Type B pancreatic cell (in vitro differentiated cells): ENCODE measurements around the gene GRIK2. TPM values are rescaled to one million over a fixed set of nuclear protein-coding genes. Genes with fewer than 3 reads are reported as not detected.

ENCODE experiments used
- DNase-seq: peaks from one replicate; pipeline ENCODE4 v3.0.0; 2021; ENCODE audit warnings: mixed read lengths; ENCODE audit not compliant: unreplicated experiment; ENCODE audit errors: extremely low spot score
- H3K27ac Mint-ChIP-seq: 2 replicates; pipeline ENCODE4 v1.8.0; 2021; ENCODE audit warnings: mild to moderate bottlenecking, mixed read lengths
- H3K27me3 Mint-ChIP-seq: 2 replicates; pipeline ENCODE4 v1.8.0; 2021; ENCODE audit warnings: mixed read lengths
- H3K36me3 Mint-ChIP-seq: 2 replicates; pipeline ENCODE4 v1.8.0; 2021; ENCODE audit warnings: mixed read lengths
- H3K4me1 Mint-ChIP-seq: one replicate; pipeline ENCODE4 v1.8.0; 2021; ENCODE audit warnings: mixed read lengths; ENCODE audit not compliant: unreplicated experiment
- H3K4me3 Mint-ChIP-seq: 2 replicates; pipeline ENCODE4 v1.8.0; 2021; ENCODE audit warnings: mild to moderate bottlenecking, mixed read lengths
- H3K9me3 Mint-ChIP-seq: 2 replicates; pipeline ENCODE4 v1.8.0; 2021; ENCODE audit warnings: mixed read lengths
- total RNA-seq: library from RNA; stranded (reverse); gene quantifications from 2 replicates; pipeline ENCODE4 v1.2.1, GENCODE V29; 2021; ENCODE audit warnings: low replicate concordance
- TF ChIP-seq, protein P1 (sequence below): fragments of 200-600 bp; sonication (generic); conservative IDR thresholded peaks from 2 replicates; pipeline ENCODE4 v1.5.0; 2021; ENCODE audit warnings: antibody characterized with exemption, mild to moderate bottlenecking

GRIK2 gene
- total RNA-seq, 1 donor from 2014 or later: 4.8 TPM

GRCh38 chr6:101509536-101509935 is 116.0 kb downstream of the GRIK2 start:
- H3K4me3 Mint-ChIP-seq: no peak overlapping the region
- H3K36me3 Mint-ChIP-seq: no peaks in the 10 kb centered on the region
- TF ChIP-seq, protein P1, sequence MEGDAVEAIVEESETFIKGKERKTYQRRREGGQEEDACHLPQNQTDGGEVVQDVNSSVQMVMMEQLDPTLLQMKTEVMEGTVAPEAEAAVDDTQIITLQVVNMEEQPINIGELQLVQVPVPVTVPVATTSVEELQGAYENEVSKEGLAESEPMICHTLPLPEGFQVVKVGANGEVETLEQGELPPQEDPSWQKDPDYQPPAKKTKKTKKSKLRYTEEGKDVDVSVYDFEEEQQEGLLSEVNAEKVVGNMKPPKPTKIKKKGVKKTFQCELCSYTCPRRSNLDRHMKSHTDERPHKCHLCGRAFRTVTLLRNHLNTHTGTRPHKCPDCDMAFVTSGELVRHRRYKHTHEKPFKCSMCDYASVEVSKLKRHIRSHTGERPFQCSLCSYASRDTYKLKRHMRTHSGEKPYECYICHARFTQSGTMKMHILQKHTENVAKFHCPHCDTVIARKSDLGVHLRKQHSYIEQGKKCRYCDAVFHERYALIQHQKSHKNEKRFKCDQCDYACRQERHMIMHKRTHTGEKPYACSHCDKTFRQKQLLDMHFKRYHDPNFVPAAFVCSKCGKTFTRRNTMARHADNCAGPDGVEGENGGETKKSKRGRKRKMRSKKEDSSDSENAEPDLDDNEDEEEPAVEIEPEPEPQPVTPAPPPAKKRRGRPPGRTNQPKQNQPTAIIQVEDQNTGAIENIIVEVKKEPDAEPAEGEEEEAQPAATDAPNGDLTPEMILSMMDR: no peak
- no peak for DNase-seq
- H3K27me3 Mint-ChIP-seq: no peaks in the 10 kb centered on the region
- H3K9me3 Mint-ChIP-seq: no peaks in the 10 kb centered on the region
- H3K4me1 Mint-ChIP-seq: no peaks in the 10 kb centered on the region
- H3K27ac Mint-ChIP-seq: no peak overlapping the region

DNA sequence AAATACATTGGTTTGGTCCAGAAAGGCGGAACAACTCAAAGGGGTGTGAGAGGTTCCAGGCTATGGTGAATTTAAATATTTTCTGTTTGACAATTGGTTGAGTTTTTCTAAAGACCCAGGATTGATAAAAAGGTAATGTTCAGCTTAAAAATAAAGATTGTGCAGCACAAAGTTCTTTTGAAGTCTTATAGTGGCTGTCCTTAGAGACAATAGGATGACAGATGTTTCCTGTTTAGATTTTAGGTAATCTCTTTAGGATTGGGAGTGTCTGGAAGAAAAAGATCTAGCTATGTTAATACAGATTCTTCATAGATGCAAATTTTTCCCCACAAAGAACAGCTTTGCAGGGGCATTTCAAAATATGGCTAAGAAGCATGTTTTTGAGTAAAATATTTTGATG is 119.7 kb downstream of the GRIK2 start:
- no peak for DNase-seq
- Mint-ChIP-seq H3K27me3 (no peaks in the 10 kb centered on the region), H3K27ac (no peak overlapping the region), H3K36me3 (no peaks in the 10 kb centered on the region), H3K9me3 (no peaks in the 10 kb centered on the region), H3K4me1 (no peaks in the 10 kb centered on the region), H3K4me3 (no peak overlapping the region)
- TF ChIP-seq, protein P1: no peak

DNA sequence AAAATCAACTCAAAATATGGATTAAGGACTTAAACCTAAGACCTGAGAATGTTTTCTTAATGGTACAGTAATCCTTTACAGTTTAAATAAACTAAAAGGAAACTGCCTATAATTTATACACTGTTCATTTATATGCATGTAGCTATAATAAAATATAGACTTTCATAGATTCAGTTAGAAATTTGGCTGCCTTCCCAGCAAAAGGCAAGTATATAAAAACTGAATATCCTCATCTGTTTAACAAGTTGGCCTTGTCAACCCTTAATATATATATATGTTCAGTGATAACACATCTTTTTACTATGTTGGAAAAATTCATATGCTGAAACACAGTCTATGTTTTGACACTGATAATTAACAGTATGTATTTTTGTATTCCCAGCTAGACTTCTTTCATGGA is 123.1 kb downstream of the GRIK2 start:
- no peak overlapping the region for H3K27ac Mint-ChIP-seq

DNA sequence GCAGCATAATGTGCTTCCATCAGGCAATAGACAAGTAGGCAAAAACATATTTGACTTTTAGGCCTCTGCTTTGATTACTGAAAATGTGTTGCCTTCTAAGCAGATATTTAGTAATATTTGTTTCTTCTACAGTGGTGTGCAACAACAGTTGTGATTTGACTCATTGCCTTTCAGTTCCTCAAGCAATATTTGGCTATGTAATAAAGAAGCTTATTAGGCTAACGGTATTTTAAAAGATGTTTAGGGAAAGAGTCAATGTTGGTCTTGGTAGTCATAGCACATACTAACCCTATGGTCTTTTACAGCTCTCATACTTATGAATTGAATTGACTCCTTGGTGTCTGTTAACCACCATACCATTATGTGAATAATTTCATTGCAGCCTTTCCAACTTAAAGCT is 124.1 kb downstream of the GRIK2 start:
- DNase-seq: no peak
- H3K36me3 Mint-ChIP-seq: no peaks in the 10 kb centered on the region
- H3K4me1 Mint-ChIP-seq: no peaks in the 10 kb centered on the region
- TF ChIP-seq, protein P1: no peak
- H3K9me3 Mint-ChIP-seq: no peaks in the 10 kb centered on the region
- H3K27ac Mint-ChIP-seq: no peak overlapping the region
- H3K4me3 Mint-ChIP-seq: no peak overlapping the region
- no peaks in the 10 kb centered on the region for H3K27me3 Mint-ChIP-seq

More for the DNA sequence above, 123.1 kb downstream of the GRIK2 start:
- TF ChIP-seq, protein P1: no peak
- no peaks in the 10 kb centered on the region for H3K36me3 Mint-ChIP-seq
- no peaks in the 10 kb centered on the region for H3K9me3 Mint-ChIP-seq
- H3K4me3 Mint-ChIP-seq: no peak overlapping the region
- no peak for DNase-seq
- H3K27me3 Mint-ChIP-seq: no peaks in the 10 kb centered on the region
- H3K4me1 Mint-ChIP-seq: no peaks in the 10 kb centered on the region

- Mint-ChIP-seq H3K27me3 (no peaks in the 10 kb centered on the region), H3K27ac (no peak overlapping the region), H3K4me3 (no peak overlapping the region), H3K9me3 (no peaks in the 10 kb centered on the region), H3K36me3 (no peaks in the 10 kb centered on the region), H3K4me1 (no peaks in the 10 kb centered on the region)
- DNase-seq: no peak
- TF ChIP-seq, protein P1: no peak
Measured at GRCh38 chr6:101522254-101522653, 128.7 kb downstream of the GRIK2 start.

DNA sequence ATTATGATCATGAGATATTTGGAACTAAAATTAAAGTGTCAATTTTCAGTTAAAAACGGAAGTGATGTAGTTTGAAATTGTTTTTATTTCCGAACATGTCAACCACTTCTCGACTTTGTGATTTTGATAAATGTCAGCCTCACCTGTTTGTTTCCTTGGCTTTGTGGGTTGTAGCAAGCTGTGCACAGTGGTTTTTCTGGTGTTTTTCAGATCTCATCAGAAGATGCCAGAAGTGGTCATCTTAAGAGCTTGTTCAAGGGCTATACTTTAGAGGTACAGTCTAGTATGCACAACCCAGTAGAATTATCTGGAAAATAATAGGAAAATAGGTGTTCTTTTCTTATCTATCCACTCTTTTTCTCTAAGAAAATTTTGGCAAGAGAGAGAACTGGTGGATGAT is 134.0 kb downstream of the GRIK2 start:
- DNase-seq: no peak
- TF ChIP-seq, protein P1: no peak
- no peaks in the 10 kb centered on the region for H3K9me3 Mint-ChIP-seq
- no peaks in the 10 kb centered on the region for H3K36me3 Mint-ChIP-seq
- no peaks in the 10 kb centered on the region for H3K27me3 Mint-ChIP-seq
- H3K4me3 Mint-ChIP-seq: no peak overlapping the region
- H3K4me1 Mint-ChIP-seq: no peaks in the 10 kb centered on the region
- no peak overlapping the region for H3K27ac Mint-ChIP-seq
